Measurements from ENCODE around the gene OSBPL5. TPM values are rescaled to one million over a fixed set of nuclear protein-coding genes. Genes with fewer than 3 reads are reported as not detected.

OSBPL5 gene
- total RNA-seq, 1 donor from 2014 or later = 1.6 TPM

DNA sequence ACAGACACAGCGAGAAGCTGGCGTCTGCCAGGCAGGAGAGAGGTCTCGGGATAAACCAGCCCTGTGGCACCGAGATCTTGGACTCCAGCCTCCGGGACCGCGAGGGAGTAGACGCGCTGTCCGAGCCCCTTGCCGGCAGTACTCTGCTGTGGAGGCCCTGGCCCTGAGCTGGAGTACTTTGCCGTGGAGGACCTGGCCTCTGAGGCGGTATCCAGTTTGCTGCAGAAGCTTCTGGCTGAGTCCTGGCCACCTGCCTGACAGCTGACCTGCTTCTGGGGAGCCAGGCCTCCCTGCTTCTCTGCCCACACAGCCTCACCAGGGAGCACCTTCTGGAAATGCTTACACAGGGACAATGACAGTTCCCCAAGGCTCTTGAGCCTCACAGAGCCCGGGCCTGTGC, 76.3 kb downstream of the OSBPL5 start:
- Mint-ChIP-seq H3K36me3 (ENCODE audit: low read depth) (no peaks in the 10 kb centered on the region), H3K4me1 (ENCODE audit: low read depth) (no peaks in the 10 kb centered on the region), H3K4me3 (no peak overlapping the region), H3K27me3 (ENCODE audit: insufficient read depth) (peaks cover 2% of the 10 kb centered on the region), H3K27ac (no peak overlapping the region), H3K9me3 (no peaks in the 10 kb centered on the region)
- intact Hi-C loops (cut with micrococcal nuclease) = no loop called here
- no peak for DNase-seq (ENCODE audit: low spot score)

DNA sequence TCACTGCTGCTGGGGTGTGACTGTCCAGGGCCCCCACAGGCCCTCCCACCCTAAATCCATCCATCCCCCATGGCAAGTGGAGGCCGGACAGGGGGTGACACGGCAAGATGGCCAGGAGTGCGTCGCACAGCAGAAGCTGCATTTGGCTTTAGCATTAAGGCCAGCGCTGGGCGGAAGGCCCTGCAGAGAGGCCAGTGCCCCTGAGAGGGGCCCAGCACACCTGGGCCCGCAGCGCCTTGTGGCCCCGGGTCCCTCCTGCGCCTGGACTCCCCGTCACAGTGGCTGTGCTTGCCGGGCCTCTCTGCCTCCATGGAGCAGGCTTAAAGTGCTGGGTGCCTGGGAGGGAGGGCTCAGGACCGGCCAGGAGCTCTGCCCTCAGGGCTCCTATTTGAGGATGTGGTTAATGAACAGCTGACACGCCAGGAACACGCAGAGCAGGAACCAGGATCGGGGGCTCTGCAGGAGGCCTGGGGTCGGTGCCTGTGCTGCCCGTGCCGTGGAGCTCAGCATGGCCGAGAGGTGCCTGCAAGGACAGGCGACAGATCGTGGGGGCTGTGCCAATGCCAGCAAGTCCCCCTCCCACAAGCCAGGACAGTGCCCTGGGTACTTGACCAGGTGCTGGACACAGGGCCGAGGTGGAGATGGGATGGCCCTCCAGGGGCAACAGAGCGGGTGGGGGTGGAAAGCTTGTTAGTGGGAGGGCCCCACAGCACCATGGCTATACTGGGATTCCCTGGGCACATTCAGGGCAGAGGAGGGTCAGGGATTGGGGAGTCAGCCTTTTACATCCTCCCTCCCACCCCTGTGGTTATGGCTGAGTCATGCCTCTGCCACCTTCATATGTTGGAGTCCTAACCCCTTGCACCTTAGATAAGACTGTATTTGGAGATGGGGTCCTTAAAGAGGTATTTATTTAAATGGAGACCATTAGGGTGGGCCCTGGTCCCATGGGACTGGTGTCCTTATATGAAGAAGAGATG, 77.0 kb downstream of the OSBPL5 start:
- DNase-seq (ENCODE audit: low spot score) = no peak
- no peak overlapping the region for H3K27ac Mint-ChIP-seq
- intact Hi-C loops (cut with micrococcal nuclease) = no loop called here
- H3K4me1 Mint-ChIP-seq (ENCODE audit: low read depth) = no peaks in the 10 kb centered on the region
- H3K4me3 Mint-ChIP-seq = no peak overlapping the region
- no peaks in the 10 kb centered on the region for H3K36me3 Mint-ChIP-seq (ENCODE audit: low read depth)
- H3K27me3 Mint-ChIP-seq (ENCODE audit: insufficient read depth) = peaks cover 2% of the 10 kb centered on the region
- no peaks in the 10 kb centered on the region for H3K9me3 Mint-ChIP-seq

DNA sequence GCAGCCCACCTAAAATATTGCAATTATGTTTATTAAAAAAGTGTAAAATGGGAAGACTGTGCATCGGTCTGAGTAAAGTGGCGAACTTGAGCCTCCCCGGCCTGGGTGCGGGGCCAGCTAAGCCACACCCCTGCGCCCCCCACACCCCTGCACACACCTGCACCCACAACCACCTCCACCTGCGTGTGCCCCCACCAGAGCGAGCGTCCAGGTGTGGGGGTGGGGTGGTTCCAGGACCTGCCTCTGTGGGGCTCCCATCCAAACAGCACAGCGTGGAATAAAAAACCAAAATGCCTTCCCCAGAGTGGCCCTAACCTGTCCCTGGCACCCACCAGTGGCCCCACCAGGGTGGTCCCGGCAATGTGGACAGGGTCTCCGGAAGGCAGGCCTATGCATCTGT, 77.7 kb downstream of the OSBPL5 start:
- Mint-ChIP-seq H3K27ac (no peak overlapping the region), H3K4me3 (no peak overlapping the region)
- intact Hi-C loops (cut with micrococcal nuclease) = no loop called here

DNA sequence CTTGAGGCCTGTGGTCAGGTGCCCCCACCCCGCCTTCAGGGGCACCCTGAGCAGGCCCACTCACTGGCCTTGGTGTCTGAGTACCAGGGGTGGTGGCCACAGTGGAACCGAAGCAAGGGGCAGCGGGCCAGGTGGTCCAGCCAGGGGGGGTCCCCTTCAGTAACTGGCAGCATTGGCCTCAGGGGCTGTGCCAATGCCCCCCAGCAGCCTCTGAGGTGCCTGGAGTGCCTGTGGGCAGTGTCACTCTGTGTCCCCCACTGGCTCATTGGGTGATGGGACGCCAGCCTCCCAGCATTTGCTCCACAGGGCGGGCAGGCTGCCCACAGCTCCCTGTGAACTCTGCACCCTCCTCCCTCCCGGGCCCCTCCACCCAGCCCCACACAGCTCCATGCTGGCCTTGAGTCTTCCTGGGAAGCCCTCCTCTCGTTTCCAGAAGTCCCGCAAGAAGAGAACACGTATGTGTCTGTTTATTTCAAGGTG, 78.4 kb downstream of the OSBPL5 start:
- Mint-ChIP-seq H3K4me1 (ENCODE audit: low read depth) (no peaks in the 10 kb centered on the region), H3K27ac (no peak overlapping the region), H3K36me3 (ENCODE audit: low read depth) (no peaks in the 10 kb centered on the region), H3K9me3 (no peaks in the 10 kb centered on the region), H3K27me3 (ENCODE audit: insufficient read depth) (peaks cover 2% of the 10 kb centered on the region), H3K4me3 (no peak overlapping the region)
- intact Hi-C loops (cut with micrococcal nuclease) = no loop called here
- DNase-seq (ENCODE audit: low spot score) = no peak

More for the DNA sequence above, 77.7 kb downstream of the OSBPL5 start:
- no peak for DNase-seq (ENCODE audit: low spot score)
- Mint-ChIP-seq H3K9me3 (no peaks in the 10 kb centered on the region), H3K36me3 (ENCODE audit: low read depth) (no peaks in the 10 kb centered on the region), H3K4me1 (ENCODE audit: low read depth) (no peaks in the 10 kb centered on the region), H3K27me3 (ENCODE audit: insufficient read depth) (peaks cover 2% of the 10 kb centered on the region)

DNA sequence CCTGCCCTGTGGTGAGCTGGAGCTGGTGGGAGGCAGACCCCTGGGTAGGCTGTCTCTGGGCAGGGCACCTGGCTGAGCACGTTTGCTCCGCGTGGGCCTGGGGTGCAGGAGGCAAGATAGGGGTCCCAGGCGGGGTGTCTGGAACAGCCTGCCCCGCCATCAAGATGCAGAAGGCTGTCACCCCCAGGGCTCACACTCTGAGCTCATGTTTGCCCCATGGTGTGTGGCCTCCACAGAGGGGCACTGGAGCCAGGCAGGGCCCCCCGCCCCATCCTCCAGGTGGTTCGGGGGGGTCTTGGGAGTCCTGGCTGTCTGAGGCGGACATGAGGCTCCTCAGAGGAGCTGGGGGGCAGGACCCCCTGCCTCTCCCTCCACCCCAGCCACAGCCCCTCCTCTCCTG, 79.0 kb downstream of the OSBPL5 start:
- no peak for DNase-seq (ENCODE audit: low spot score)

DNA sequence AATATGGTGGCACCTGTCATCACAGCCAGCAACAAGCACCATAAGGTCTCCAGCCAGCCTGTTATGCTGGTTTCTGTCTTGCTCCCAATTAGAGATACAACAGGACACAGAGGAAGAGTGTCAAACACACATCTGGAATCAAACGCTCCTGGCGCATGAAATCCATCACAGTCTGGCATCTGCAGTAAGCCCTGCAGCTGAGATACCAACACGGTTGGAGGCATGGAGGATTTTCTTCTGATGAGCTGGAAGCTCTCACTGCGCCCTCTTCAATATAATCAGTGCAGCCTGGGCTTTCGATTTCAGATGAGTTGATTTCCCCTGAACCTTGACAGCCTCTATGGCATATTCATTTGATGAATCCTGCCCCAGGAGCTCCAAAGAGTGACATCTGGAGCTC, 80.1 kb downstream of the OSBPL5 start:
- intact Hi-C loops (cut with micrococcal nuclease) = no loop called here
- Mint-ChIP-seq H3K4me3 (no peak overlapping the region), H3K27ac (no peak overlapping the region), H3K9me3 (no peaks in the 10 kb centered on the region), H3K36me3 (ENCODE audit: low read depth) (no peaks in the 10 kb centered on the region), H3K27me3 (ENCODE audit: insufficient read depth) (peaks cover 2% of the 10 kb centered on the region), H3K4me1 (ENCODE audit: low read depth) (no peaks in the 10 kb centered on the region)
- no peak for DNase-seq (ENCODE audit: low spot score)

More for the DNA sequence above, 79.0 kb downstream of the OSBPL5 start:
- intact Hi-C loops (cut with micrococcal nuclease) = no loop called here
- Mint-ChIP-seq H3K36me3 (ENCODE audit: low read depth) (no peaks in the 10 kb centered on the region), H3K4me1 (ENCODE audit: low read depth) (no peaks in the 10 kb centered on the region), H3K27ac (no peak overlapping the region), H3K4me3 (no peak overlapping the region), H3K27me3 (ENCODE audit: insufficient read depth) (peaks cover 2% of the 10 kb centered on the region), H3K9me3 (no peaks in the 10 kb centered on the region)

DNA sequence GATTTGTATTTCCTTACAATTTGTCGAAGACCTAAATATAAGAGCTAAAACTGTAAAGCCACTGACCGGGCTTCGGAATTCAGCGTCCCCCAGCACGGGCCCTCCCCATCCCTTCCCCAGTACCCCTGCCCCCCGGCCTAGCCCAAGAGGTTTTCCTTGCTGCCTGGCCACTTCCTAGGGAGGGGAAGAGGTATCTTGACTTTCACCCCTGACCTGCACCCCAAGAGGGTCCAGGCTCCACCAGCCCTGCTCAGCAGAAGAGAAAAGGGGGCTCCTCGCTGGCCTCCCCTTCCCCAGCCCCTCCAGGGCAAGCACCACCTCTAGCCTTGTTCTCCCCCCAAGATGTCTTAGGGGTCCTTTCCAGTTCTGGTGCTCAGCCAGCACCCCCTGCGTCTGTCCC, 81.8 kb downstream of the OSBPL5 start:
- no peaks in the 10 kb centered on the region for H3K4me1 Mint-ChIP-seq (ENCODE audit: low read depth)
- intact Hi-C loops (cut with micrococcal nuclease) = no loop called here
- H3K36me3 Mint-ChIP-seq (ENCODE audit: low read depth) = no peaks in the 10 kb centered on the region
- DNase-seq (ENCODE audit: low spot score) = no peak
- no peak overlapping the region for H3K27ac Mint-ChIP-seq
- H3K9me3 Mint-ChIP-seq = no peaks in the 10 kb centered on the region
- H3K4me3 Mint-ChIP-seq = no peak overlapping the region
- peaks cover 8% of the 10 kb centered on the region for H3K27me3 Mint-ChIP-seq (ENCODE audit: insufficient read depth)

DNA sequence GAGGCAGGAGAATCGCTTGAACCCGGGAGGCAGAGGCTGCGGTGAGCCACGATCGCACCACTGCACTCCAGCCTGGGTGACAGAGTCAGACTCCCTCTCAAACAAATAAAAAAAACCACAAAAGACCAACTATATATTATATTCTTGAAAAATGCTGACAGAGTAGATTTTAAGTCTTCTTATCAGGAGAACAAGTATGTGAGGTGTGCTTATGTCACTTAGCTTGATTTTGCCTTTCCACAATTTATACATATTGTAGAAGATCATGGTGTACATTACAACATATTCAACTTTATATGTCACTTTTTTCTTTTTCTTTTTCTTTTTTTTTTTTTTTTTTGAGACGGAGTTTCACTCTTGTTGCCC, 83.7 kb downstream of the OSBPL5 start:
- Mint-ChIP-seq H3K36me3 (ENCODE audit: low read depth) (no peaks in the 10 kb centered on the region), H3K4me1 (ENCODE audit: low read depth) (no peaks in the 10 kb centered on the region), H3K4me3 (no peak overlapping the region), H3K27ac (no peak overlapping the region), H3K9me3 (no peaks in the 10 kb centered on the region), H3K27me3 (ENCODE audit: insufficient read depth) (peaks cover 8% of the 10 kb centered on the region)
- no peak for DNase-seq (ENCODE audit: low spot score)
- intact Hi-C loops (cut with micrococcal nuclease) = no loop called here

DNA sequence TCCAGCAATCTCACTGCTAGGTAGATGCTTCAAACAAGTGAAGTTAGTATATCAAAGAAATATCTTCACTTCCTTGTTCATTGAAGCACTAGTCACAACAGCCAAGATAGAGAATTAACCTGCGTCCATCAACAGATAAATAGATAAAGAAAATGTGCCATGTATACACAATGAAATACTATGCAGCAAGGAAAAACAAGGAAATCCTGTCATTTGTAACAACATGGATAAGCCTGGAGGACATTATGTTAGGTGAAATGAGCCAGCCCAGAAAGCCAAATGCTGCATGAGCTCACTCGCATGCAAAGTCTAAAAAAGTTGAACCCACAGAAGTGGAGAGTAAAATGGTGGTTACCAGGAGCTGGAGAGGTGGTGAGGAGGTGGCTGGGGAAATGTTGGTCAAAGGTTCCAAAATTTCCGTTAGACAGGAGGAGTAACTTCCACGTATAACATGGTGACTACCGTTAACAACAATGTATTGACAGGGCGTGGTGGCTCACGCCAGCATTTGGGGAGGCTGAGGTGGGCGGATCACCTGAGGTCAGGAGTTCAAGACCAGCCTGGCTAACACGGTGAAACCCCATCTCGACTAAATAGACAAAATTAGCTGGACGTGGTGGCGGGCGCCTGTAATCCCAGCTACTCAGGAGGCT, 84.3 kb downstream of the OSBPL5 start:
- H3K4me3 Mint-ChIP-seq = no peak overlapping the region
- no peak for DNase-seq (ENCODE audit: low spot score)
- H3K27me3 Mint-ChIP-seq (ENCODE audit: insufficient read depth) = peaks cover 8% of the 10 kb centered on the region
- intact Hi-C loops (cut with micrococcal nuclease) = no loop called here
- no peaks in the 10 kb centered on the region for H3K9me3 Mint-ChIP-seq
- H3K36me3 Mint-ChIP-seq (ENCODE audit: low read depth) = no peaks in the 10 kb centered on the region
- no peaks in the 10 kb centered on the region for H3K4me1 Mint-ChIP-seq (ENCODE audit: low read depth)
- H3K27ac Mint-ChIP-seq = no peak overlapping the region

DNA sequence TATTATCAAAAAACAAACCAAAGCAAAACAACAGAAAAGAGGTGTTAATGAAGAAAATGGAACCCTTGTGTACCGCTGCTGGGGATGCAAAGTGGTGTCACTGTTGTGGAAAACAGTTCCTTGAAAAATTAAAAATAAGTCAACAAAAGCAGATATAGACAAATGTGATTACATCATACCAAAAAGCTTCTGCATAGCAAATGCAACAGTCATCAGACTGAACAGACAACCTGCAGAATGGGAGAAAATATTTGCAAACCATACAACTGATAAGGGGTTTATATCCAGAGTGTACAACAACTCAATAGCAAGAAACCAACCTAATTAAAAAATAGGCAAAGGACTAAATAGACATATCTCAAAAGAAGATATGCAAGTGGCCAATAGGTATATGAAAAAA, 85.0 kb downstream of the OSBPL5 start:
- no peaks in the 10 kb centered on the region for H3K36me3 Mint-ChIP-seq (ENCODE audit: low read depth)
- H3K27me3 Mint-ChIP-seq (ENCODE audit: insufficient read depth) = peaks cover 10% of the 10 kb centered on the region
- no peaks in the 10 kb centered on the region for H3K9me3 Mint-ChIP-seq

DNA sequence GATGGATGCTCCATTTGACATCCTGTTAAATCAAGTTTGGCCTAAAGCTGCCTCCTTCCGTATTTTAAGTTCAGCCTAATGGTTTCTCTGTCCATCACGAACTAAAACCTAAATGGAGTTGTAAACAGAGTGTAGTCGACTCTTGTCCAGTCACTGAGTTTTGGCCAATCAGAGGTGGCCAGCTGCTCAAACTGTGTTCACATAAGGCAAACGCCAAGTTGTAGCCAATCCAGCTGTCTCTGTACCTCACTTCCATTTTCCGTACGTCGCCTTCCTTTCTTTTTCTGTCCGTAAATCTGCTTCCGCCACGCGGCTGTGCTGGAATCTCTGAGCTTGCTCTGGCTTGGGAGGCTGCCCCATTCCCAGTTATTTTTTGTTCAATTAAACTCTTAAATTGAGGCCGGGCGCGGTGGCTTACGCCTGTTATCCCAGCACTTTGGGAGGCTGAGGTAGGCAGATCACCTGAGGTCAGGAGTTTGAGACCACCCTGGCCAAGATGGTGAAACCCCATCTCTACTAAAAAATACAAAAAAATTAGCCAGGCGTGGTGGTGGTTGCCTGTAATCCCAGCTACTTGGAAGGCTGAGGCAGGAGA, 87.2 kb downstream of the OSBPL5 start:
- Mint-ChIP-seq H3K9me3 (no peaks in the 10 kb centered on the region), H3K36me3 (ENCODE audit: low read depth) (no peaks in the 10 kb centered on the region), H3K4me3 (no peak overlapping the region), H3K27me3 (ENCODE audit: insufficient read depth) (peaks cover 10% of the 10 kb centered on the region), H3K4me1 (ENCODE audit: low read depth) (no peaks in the 10 kb centered on the region), H3K27ac (no peak overlapping the region)
- intact Hi-C loops (cut with micrococcal nuclease) = no loop called here
- DNase-seq (ENCODE audit: low spot score) = no peak

More for the DNA sequence above, 85.0 kb downstream of the OSBPL5 start:
- Mint-ChIP-seq H3K4me1 (ENCODE audit: low read depth) (no peaks in the 10 kb centered on the region), H3K4me3 (no peak overlapping the region), H3K27ac (no peak overlapping the region)
- intact Hi-C loops (cut with micrococcal nuclease) = no loop called here
- DNase-seq (ENCODE audit: low spot score) = no peak

DNA sequence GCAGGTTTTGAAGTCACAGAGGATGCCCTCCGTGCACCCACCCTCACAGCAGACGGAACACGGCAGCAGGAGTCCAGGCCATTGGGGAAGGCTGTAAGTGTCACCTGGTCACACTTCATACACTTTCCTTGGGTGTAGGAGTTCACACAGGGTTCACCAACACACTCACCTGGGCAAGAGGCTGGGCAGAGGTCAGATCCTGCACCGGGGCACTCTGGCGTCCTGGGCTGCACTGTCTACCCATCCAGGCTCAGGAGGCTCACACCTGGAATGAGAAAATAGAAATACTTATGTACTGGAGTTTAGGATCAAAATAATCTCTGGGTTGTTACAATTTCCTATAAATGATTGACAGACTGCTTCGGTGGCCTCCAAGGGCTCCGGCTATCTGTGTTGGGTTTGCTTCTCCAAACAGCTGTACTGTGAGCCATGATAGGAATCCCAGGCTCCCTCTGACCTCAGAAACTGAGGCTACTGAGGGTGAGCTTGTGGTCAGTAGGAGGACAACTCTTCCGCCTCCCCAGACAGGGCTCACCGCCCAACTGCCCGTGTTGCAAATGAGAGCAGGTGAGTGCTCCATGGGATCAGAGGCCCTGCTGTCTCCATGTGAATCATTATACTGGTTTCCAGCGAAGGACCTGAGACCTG, 87.8 kb downstream of the OSBPL5 start:
- no peak overlapping the region for H3K4me3 Mint-ChIP-seq
- H3K9me3 Mint-ChIP-seq = no peaks in the 10 kb centered on the region
- no peak for DNase-seq (ENCODE audit: low spot score)
- intact Hi-C loops (cut with micrococcal nuclease) = no loop called here
- H3K27me3 Mint-ChIP-seq (ENCODE audit: insufficient read depth) = peaks cover 10% of the 10 kb centered on the region
- no peaks in the 10 kb centered on the region for H3K36me3 Mint-ChIP-seq (ENCODE audit: low read depth)
- no peak overlapping the region for H3K27ac Mint-ChIP-seq
- no peaks in the 10 kb centered on the region for H3K4me1 Mint-ChIP-seq (ENCODE audit: low read depth)

Data from activated T-helper 1 cell treated with anti-CD3 and anti-CD28 coated beads, Interleukin-12 subunit alpha, Interleukin-12 subunit beta, Interleukin-2, Interleukin-4 antibody, amounts not matched to agents 30 ng/mL and 10 ng/mL and 1 ng/mL, durations not matched to agents 14 hours and 24 hours and 36 hours (primary cell).